Peyer's patch (tissue), 4 donors: ENCODE results near the gene CREB3L2. TPM values are rescaled to one million over a fixed set of nuclear protein-coding genes. Genes with fewer than 3 reads are reported as not detected.
A peak's percentile ranks its signal among the peaks of the same experiment; 100 is the strongest.

ENCODE experiments used
- DNase-seq, 3 donors: peaks; one replicate each; pipeline ENCODE4 v3.0.0-alpha.2; 2017 to 2019
- H3K27ac ChIP-seq, 4 donors: fragments of 200-600 bp; sonication (generic); one replicate each; pipeline ENCODE4 v1.5.1; 2016 to 2019
- H3K27me3 ChIP-seq, 2 donors: fragments of 200-600 bp; sonication (generic); one replicate each; pipeline ENCODE4 v1.5.1; 2019
- H3K36me3 ChIP-seq, 3 donors: fragments of 200-600 bp; sonication (generic); one replicate each; pipeline ENCODE4 v1.5.1; 2016 to 2019
- H3K4me1 ChIP-seq, 4 donors: fragments of 200-600 bp; sonication (generic); one replicate each; pipeline ENCODE4 v1.5.1; 2016 to 2019
- H3K4me3 ChIP-seq, 4 donors: fragments of 200-600 bp; sonication (generic); 1 replicate in 3 of 4; 2 replicates in 1 of 4; pipeline ENCODE4 v1.5.1; 2016 to 2019; ENCODE audit warnings: mild to moderate bottlenecking in 1 of 4
- H3K9me3 ChIP-seq, 4 donors: fragments of 200-600 bp; sonication (generic); one replicate each; pipeline ENCODE4 v1.5.1; 2016 to 2019; ENCODE audit warnings: mild to moderate bottlenecking in 1 of 4
- CTCF ChIP-seq, 6 experiments: fragments of 450-650 bp in 4 of 6; fragments of 200-600 bp in 2 of 6; sonication (generic) in 1 of 6; IDR thresholded peaks; one replicate each; pipeline ENCODE4 v1.5.1; 2017 to 2019; ENCODE audit warnings: antibody characterized with exemption in 6 of 6, mild to moderate bottlenecking in 3 of 6, moderate library complexity in 1 of 6
- POLR2A ChIP-seq, 2 donors: fragments of 450-650 bp; IDR thresholded peaks; one replicate each; pipeline ENCODE4 v1.5.1; 2017; ENCODE audit warnings: antibody characterized with exemption in 2 of 2, mild to moderate bottlenecking in 2 of 2, moderate library complexity in 2 of 2
- total RNA-seq, 4 donors: library from RNA; depleted of rRNA; stranded (reverse); fragments of >200 nt; gene quantifications; one replicate each; pipeline ENCODE4 v1.1.0, GENCODE V29; 2016

CREB3L2 gene
- total RNA-seq, 4 donors from 2014 or later: 20.6 to 42.7 (median 33.6) TPM

- TF ChIP-seq CTCF (IDR thresholded peaks at IDR 0.05) (no peak), POLR2A (IDR thresholded peaks at IDR 0.05) (no peak)
- Histone ChIP-seq H3K4me1 (peaks cover 0 to 9% (median 0%) of the 10 kb centered on the region in 4 donors), H3K36me3 (no peaks in the 10 kb centered on the region), H3K27me3 (no peaks in the 10 kb centered on the region), H3K9me3 (no peaks in the 10 kb centered on the region), H3K4me3 (no peak overlapping the region), H3K27ac (peak overlapping the region in 1 of 4 donors; percentile 0)
- DNase-seq: no peak
Observed at GRCh38 chr7:137967143-137968018, 34.5 kb downstream of the CREB3L2 start.

- no peaks in the 10 kb centered on the region for H3K36me3 ChIP-seq
- no peaks in the 10 kb centered on the region for H3K9me3 ChIP-seq
- peaks cover 0 to 9% (median 0%) of the 10 kb centered on the region in 4 donors for H3K4me1 ChIP-seq
- no peak for DNase-seq
- TF ChIP-seq CTCF (IDR thresholded peaks at IDR 0.05) (no peak), POLR2A (IDR thresholded peaks at IDR 0.05) (no peak)
- no peaks in the 10 kb centered on the region for H3K27me3 ChIP-seq
- H3K27ac ChIP-seq: peak overlapping the region in 1 of 4 donors; percentile 0
- H3K4me3 ChIP-seq: no peak overlapping the region
Observed at GRCh38 chr7:137966641-137967142, 35.2 kb downstream of the CREB3L2 start.

- Histone ChIP-seq H3K27me3 (no peaks in the 10 kb centered on the region), H3K4me3 (no peak overlapping the region), H3K9me3 (no peaks in the 10 kb centered on the region), H3K4me1 (peaks cover 0 to 9% (median 0%) of the 10 kb centered on the region in 4 donors), H3K36me3 (no peaks in the 10 kb centered on the region), H3K27ac (no peak overlapping the region)
- no peak for DNase-seq
- TF ChIP-seq POLR2A (IDR thresholded peaks at IDR 0.05) (no peak), CTCF (IDR thresholded peaks at IDR 0.05) (no peak)
Observed at GRCh38 chr7:137965942-137966640, 35.8 kb downstream of the CREB3L2 start.

GRCh38 chr7:137964824-137965545, 36.9 kb downstream of the CREB3L2 start:
- Histone ChIP-seq H3K27ac (no peak overlapping the region), H3K36me3 (no peaks in the 10 kb centered on the region), H3K4me3 (no peak overlapping the region), H3K9me3 (no peaks in the 10 kb centered on the region), H3K27me3 (no peaks in the 10 kb centered on the region), H3K4me1 (peaks cover 0 to 9% (median 0%) of the 10 kb centered on the region in 4 donors)
- TF ChIP-seq POLR2A (IDR thresholded peaks at IDR 0.05) (no peak), CTCF (IDR thresholded peaks at IDR 0.05) (no peak)
- no peak for DNase-seq

- Histone ChIP-seq H3K27ac (no peak overlapping the region), H3K36me3 (peaks cover 0 to 4% (median 0%) of the 10 kb centered on the region in 3 donors), H3K4me3 (no peak overlapping the region), H3K4me1 (peaks cover 0 to 9% (median 0%) of the 10 kb centered on the region in 4 donors), H3K27me3 (no peaks in the 10 kb centered on the region), H3K9me3 (no peaks in the 10 kb centered on the region)
- TF ChIP-seq CTCF (IDR thresholded peaks at IDR 0.05) (no peak), POLR2A (IDR thresholded peaks at IDR 0.05) (no peak)
- DNase-seq: no peak
Observed at GRCh38 chr7:137962875-137963507, 38.9 kb downstream of the CREB3L2 start.
